HG03565 (cell line): ENCODE data around the gene FKBP9.

Source experiments
- ATAC-seq: cut with Tn5 transposase; IDR thresholded peaks from one replicate; pipeline ENCODE4 v1.9.1; 2021; ENCODE audit warnings: mild to moderate bottlenecking, moderate library complexity; ENCODE audit not compliant: unreplicated experiment

The FKBP9 gene

DNA sequence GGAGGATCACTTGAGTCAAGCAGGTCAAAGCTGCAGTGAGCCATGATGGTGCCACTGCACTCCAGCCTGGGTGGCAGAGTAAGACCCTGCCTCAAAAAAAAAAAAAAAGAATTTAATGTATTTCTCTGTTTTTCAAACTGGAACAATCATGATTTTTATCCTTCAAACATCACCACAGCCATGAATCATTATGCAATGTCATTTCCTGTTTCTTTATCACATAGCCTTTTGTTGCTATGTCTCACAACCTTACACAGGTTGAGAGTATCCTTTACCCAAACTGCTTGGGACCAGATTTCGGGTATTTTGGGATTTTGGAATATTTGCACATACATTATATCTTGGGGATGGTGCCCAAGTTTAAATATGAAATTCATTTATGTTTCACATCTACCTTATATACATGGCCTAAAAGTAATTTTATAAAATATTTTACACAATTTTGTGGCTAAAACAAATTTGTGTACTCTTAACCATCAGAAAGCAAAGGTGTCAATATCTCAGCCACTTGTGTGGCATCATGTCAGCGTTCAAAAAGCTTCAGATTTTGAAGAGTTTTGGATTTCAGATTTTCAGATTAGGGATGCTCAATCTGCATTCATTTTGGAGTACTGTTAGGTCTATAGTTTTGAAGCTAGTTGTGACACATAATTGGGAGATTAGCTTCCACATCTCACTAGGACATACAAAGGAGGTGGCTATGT lies 97.2 kb downstream of the FKBP9 start:
- ATAC-seq = no peak

- no peak for ATAC-seq
Observed at GRCh38 chr7:33055158-33055557, 97.9 kb downstream of the FKBP9 start.
